Heart left ventricle (tissue), 16 donors: ENCODE data around the gene DHCR7. TPM values are rescaled to one million over a fixed set of nuclear protein-coding genes. Genes with fewer than 3 reads are reported as not detected.
A peak's percentile ranks its signal among the peaks of the same experiment; 100 is the strongest.

Experiments used
- ATAC-seq, 4 donors: fragments of 200-7000 bp; cut with Tn5 transposase; one replicate each; pipeline ENCODE4 v1.9.1; 2020 to 2022; ENCODE audit warnings: moderate library complexity in 4 of 4, mild to moderate bottlenecking in 3 of 4, moderate number of reproducible peaks in 1 of 4
- DNase-seq, 5 donors: peaks; one replicate each; pipeline ENCODE4 v3.0.0-alpha.2; 2020
- H3K27ac ChIP-seq, 12 donors: fragments of 200-600 bp; sonication (generic) in 4 of 12; one replicate each; pipeline versions ENCODE4 v1.5.0 to v1.8.0; 2016 to 2022; ENCODE audit warnings: mild to moderate bottlenecking in 2 of 12
- H3K27me3 ChIP-seq, 9 donors: fragments of 200-600 bp; sonication (generic) in 2 of 9; one replicate each; pipeline versions ENCODE4 v1.5.1 to v1.8.0; 2016 to 2022; ENCODE audit warnings: mild to moderate bottlenecking in 3 of 9
- H3K36me3 ChIP-seq, 9 donors: fragments of 200-600 bp; sonication (generic) in 2 of 9; one replicate each; pipeline versions ENCODE4 v1.5.0 to v1.8.0; 2018 to 2022; ENCODE audit warnings: mild to moderate bottlenecking in 2 of 9
- H3K4me1 ChIP-seq, 12 donors: fragments of 200-600 bp; sonication (generic) in 4 of 12; one replicate each; pipeline versions ENCODE4 v1.5.0 to v1.8.0; 2016 to 2022; ENCODE audit warnings: mild to moderate bottlenecking in 3 of 12
- H3K4me3 ChIP-seq, 12 donors: fragments of 200-600 bp; sonication (generic) in 4 of 12; one replicate each; pipeline versions ENCODE4 v1.5.0 to v1.8.0; 2017 to 2022; ENCODE audit warnings: mild to moderate bottlenecking in 9 of 12, moderate library complexity in 4 of 12
- H3K9me3 ChIP-seq, 12 donors: fragments of 200-600 bp; sonication (generic) in 4 of 12; one replicate each; pipeline versions ENCODE4 v1.5.0 to v1.8.0; 2016 to 2022; ENCODE audit warnings: mild to moderate bottlenecking in 1 of 12
- POLR2A ChIP-seq, 2 donors: fragments of 450-650 bp; IDR thresholded peaks; one replicate each; pipeline ENCODE4 v1.6.1; 2017; ENCODE audit warnings: antibody characterized with exemption in 2 of 2, mild to moderate bottlenecking in 2 of 2, moderate library complexity in 2 of 2
- WGBS, 4 donors: extraction: QIAGEN DNeasy Blood & Tissue Kit in 2 of 4; methylation state at CpG; one replicate each; pipeline versions ENCODE4 v1.1.5 to v1.1.7; 2013 to 2018; 5-methylcytosine and 5-hydroxymethylcytosine counted together
- intact Hi-C, 10 donors: fragments of 100-400 bp; cut with DNase I; formaldehyde crosslinking; loops; one replicate each; pipeline versions ENCODE4 v1.11.1 to v1.14.2; 2022
- polyA plus RNA-seq, 2 donors: library from polyadenylated mRNA; stranded (reverse); fragments of 200-250 nt; gene quantifications; one replicate each; pipeline ENCODE4 v1.2.3, GENCODE V29; 2013
- total RNA-seq, 9 donors: library from RNA; depleted of rRNA in 2 of 9; stranded (reverse); fragments of >200 nt in 2 of 9; fragmentation: NEBNext Ultra II Directional in 3 of 9; extraction: Animal tissue kit (Norgen Biotek cat#: 25700) in 3 of 9; gene quantifications; one replicate each; pipeline versions ENCODE4 v1.1.0 to v1.2.4, GENCODE V29; 2016 to 2023
- TF ChIP-seq, protein P1 (sequence below), 12 donors: fragments of 200-600 bp; sonication (generic) in 4 of 12; IDR thresholded peaks; one replicate each; pipeline versions ENCODE4 v1.5.0 to v1.8.0; 2018 to 2022; ENCODE audit warnings: antibody characterized with exemption in 12 of 12, mild to moderate bottlenecking in 5 of 12
- donor health status: ischemic (EF 13 %, LVEDD 7.1; RV severe dilation, severe dysfunction).
- donor health status: healthy with polysubstance abuse.
- donor health status: DM: no; HTN: yes; CAD: no.
- donor health status: DM: no; HTN: no; CAD: no.
- donor health status: ischemic (EF 25% LVEDD 6.9; RV normal size, moderate dysfunction).
- donor health status: ischemic (EF 25% LVEDD 5.7; RV mildly dilated, moderate dysfunction).
- donor health status: healthy.
- donor health status: DM: yes; HTN: yes; CAD: no.
- donor health status: ischemic (EF 35%, LVEDD 5.7; RV mildly dilated, moderate dysfunction).
- donor health status: nonischemic (EF 11% LVEDD 7.7; RV severe dilation, severe dysfunction).
- donor health status: DM: yes; HTN: yes; CAD: no.
- donor health status: PGD.
- donor health status: ischemic (EF 29% LVEDD 5.4; RV normal size, mild dysfunction).
- donor health status: nonischemic (EF 23%, LVEDD 6.1; RV moderate dilation, normal function).

The DHCR7 gene
- total and polyA plus RNA-seq, 11 donors: 12.6 to 44.5 (median 25.8) TPM

DNA sequence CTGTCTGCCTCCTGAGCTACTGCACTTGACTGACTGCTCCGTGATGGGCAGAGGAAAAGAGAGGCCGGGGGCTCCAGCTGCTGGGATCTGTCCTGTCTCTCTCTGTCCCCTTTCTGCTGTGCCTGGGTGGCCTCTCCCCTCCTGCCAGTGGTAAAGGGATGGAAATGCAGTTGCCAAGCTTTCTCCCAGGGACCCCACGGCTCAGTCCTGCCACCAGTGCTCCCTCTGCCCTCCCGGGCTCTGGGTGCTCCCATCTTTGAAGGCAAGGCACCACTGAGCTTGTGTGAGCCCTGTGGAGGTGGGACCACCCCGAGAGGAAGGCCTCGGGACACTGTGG lies 36.8 kb upstream of the DHCR7 start:
- H3K27me3 ChIP-seq: no peaks in the 10 kb centered on the region

DNA sequence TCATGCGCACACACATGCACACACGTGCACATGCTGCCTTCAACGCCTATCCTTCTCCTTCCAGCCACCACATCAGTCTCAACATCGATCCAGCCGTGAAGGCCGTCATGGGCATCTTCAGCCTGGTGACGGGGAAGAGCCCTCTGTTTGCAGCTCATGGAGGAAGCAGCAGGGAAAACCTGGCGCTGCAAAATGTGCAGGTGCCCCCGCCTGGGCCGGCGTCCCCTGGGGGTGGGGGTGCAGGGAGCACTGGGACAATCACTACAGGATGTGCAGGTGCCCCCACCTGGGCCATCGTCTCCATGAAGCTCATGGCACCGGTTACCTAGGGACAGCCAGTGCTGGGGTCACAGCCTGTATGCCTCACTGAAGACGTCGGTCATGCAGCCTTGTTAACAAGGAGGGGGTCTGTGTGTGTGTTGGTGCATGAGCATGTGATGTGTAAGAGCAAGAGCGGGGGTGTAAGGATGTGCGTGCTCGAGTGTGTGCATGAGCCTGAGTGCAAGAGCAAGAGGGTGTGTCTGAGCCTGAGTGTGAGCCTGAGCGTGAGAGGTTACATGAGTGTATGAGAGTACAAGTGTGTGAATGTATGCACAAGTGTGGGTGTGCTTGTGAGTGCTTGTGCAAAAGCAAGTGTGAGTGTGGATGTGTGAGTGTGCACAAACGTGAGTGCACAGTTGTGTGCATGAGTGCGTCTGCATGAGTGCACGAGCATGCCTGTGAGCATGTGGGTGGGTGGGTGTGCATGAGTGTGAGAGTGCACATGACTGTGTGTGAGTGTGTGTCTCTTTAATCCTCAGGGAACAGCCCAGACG lies 36.3 kb upstream of the DHCR7 start:
- no peak overlapping the region for H3K27ac ChIP-seq
- no peaks in the 10 kb centered on the region for H3K27me3 ChIP-seq
- H3K4me1 ChIP-seq: peaks cover 0 to 8% (median 0%) of the 10 kb centered on the region in 12 donors
- intact Hi-C loops: no loop called here
- no peak for TF ChIP-seq POLR2A (IDR thresholded peaks at IDR 0.05)
- TF ChIP-seq, protein P1, sequence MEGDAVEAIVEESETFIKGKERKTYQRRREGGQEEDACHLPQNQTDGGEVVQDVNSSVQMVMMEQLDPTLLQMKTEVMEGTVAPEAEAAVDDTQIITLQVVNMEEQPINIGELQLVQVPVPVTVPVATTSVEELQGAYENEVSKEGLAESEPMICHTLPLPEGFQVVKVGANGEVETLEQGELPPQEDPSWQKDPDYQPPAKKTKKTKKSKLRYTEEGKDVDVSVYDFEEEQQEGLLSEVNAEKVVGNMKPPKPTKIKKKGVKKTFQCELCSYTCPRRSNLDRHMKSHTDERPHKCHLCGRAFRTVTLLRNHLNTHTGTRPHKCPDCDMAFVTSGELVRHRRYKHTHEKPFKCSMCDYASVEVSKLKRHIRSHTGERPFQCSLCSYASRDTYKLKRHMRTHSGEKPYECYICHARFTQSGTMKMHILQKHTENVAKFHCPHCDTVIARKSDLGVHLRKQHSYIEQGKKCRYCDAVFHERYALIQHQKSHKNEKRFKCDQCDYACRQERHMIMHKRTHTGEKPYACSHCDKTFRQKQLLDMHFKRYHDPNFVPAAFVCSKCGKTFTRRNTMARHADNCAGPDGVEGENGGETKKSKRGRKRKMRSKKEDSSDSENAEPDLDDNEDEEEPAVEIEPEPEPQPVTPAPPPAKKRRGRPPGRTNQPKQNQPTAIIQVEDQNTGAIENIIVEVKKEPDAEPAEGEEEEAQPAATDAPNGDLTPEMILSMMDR (IDR thresholded peaks at IDR 0.05): no peak
- 93 to 96% (median 94%) methylated on average over 23 of the region's 23 CpGs for WGBS, 4 donors
- no peak overlapping the region for H3K4me3 ChIP-seq
- ATAC-seq (no peak), DNase-seq (no peak)
- no peaks in the 10 kb centered on the region for H3K9me3 ChIP-seq
- peaks cover 0 to 85% (median 63%) of the 10 kb centered on the region in 9 donors for H3K36me3 ChIP-seq

More for the DNA sequence above, 36.8 kb upstream of the DHCR7 start:
- Histone ChIP-seq H3K9me3 (no peaks in the 10 kb centered on the region), H3K27ac (no peak overlapping the region), H3K4me1 (peaks cover 0 to 8% (median 0%) of the 10 kb centered on the region in 12 donors), H3K36me3 (peaks cover 0 to 85% (median 57%) of the 10 kb centered on the region in 9 donors), H3K4me3 (no peak overlapping the region)
- 92 to 95% (median 93%) methylated on average over 6 of the region's 6 CpGs for WGBS, 4 donors
- intact Hi-C loops: no loop called here
- TF ChIP-seq POLR2A (IDR thresholded peaks at IDR 0.05): no peak
- TF ChIP-seq, protein P1 (IDR thresholded peaks at IDR 0.05): no peak
- no peak for ATAC-seq
- DNase-seq: no peak

DNA sequence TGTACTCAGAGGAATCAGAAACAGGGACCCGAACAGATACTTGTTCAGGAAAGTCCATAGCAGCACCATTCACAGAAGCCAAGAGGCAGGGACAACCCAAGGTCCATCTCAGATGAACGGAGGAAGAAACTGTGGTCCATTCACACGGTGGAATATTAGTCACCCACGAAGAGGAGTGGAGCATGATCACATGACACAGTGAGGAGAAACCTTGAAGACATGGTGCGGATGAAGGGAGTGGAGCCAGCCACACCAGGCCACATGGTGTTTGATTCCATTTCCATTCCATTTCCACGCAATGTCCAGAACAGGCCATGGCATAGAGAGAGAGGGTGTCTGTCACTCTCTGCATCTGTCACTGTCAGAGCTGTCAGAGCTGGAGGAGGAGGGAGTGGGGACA lies 35.5 kb upstream of the DHCR7 start:
- ATAC-seq: no peak
- intact Hi-C loops: no loop called here
- no peak for DNase-seq
- Histone ChIP-seq H3K27me3 (no peaks in the 10 kb centered on the region), H3K9me3 (no peaks in the 10 kb centered on the region), H3K4me3 (no peak overlapping the region), H3K36me3 (peaks cover 0 to 90% (median 70%) of the 10 kb centered on the region in 9 donors), H3K4me1 (peaks cover 0 to 8% (median 0%) of the 10 kb centered on the region in 12 donors), H3K27ac (no peak overlapping the region)
- WGBS, 4 donors: 97 to 98% (median 97%) methylated on average over 6 of the region's 6 CpGs
- TF ChIP-seq, protein P1 (IDR thresholded peaks at IDR 0.05): no peak
- TF ChIP-seq POLR2A (IDR thresholded peaks at IDR 0.05): no peak

GRCh38 chr11:71482746-71483364 lies 34.7 kb upstream of the DHCR7 start:
- H3K27ac ChIP-seq: no peak overlapping the region
- H3K9me3 ChIP-seq: no peaks in the 10 kb centered on the region
- H3K4me1 ChIP-seq: peaks cover 0 to 2% (median 0%) of the 10 kb centered on the region in 12 donors
- peaks cover 0 to 87% (median 77%) of the 10 kb centered on the region in 9 donors for H3K36me3 ChIP-seq
- intact Hi-C loops: no loop called here
- no peak overlapping the region for H3K4me3 ChIP-seq
- no peak for ATAC-seq
- TF ChIP-seq, protein P1 (IDR thresholded peaks at IDR 0.05): no peak
- no peak for TF ChIP-seq POLR2A (IDR thresholded peaks at IDR 0.05)
- peak in 1 of 5 donors; percentile 14 for DNase-seq
- no peaks in the 10 kb centered on the region for H3K27me3 ChIP-seq
- 91 to 99% (median 97%) methylated on average over 10 to 13 of the region's 13 CpGs for WGBS, 4 donors
